IPS-20b (cell line): Measurements from ENCODE around the gene GALNT7.
"Not testable (repeated sequence)": the region's sequence is repeated elsewhere in the genome, so short reads cannot be mapped to it uniquely, and the experiment has no call there.

Experiments
- H3K27ac ChIP-seq: one replicate; pipeline ENCODE4 v1.5.1; 2013; ENCODE audit warnings: low read length
- H3K27me3 ChIP-seq: 2 replicates; pipeline ENCODE4 v1.6.1; 2013; ENCODE audit warnings: mild to moderate bottlenecking, low read length, inconsistent platforms; ENCODE audit not compliant: insufficient read depth
- H3K36me3 ChIP-seq: 2 replicates; pipeline ENCODE4 v1.6.1; 2013; ENCODE audit warnings: low read depth, mild to moderate bottlenecking, inconsistent platforms, low read length, moderate library complexity; ENCODE audit not compliant: insufficient read depth
- H3K4me1 ChIP-seq: 2 replicates; pipeline ENCODE4 v1.6.1; 2013; ENCODE audit warnings: mild to moderate bottlenecking, control low read depth, inconsistent platforms, low read length, moderate library complexity; ENCODE audit not compliant: insufficient read depth
- H3K4me3 ChIP-seq: 2 replicates; pipeline ENCODE4 v1.5.1; 2013; ENCODE audit warnings: mild to moderate bottlenecking, low read length, inconsistent platforms
- H3K9ac ChIP-seq: 2 replicates; pipeline ENCODE4 v1.6.1; 2013; ENCODE audit warnings: low read depth, mild to moderate bottlenecking, inconsistent platforms, low read length, moderate library complexity
- H3K9me3 ChIP-seq: 2 replicates; pipeline ENCODE4 v1.6.1; 2013; ENCODE audit warnings: mild to moderate bottlenecking, low read depth, low read length, inconsistent platforms; ENCODE audit not compliant: insufficient read depth

GALNT7 gene

DNA sequence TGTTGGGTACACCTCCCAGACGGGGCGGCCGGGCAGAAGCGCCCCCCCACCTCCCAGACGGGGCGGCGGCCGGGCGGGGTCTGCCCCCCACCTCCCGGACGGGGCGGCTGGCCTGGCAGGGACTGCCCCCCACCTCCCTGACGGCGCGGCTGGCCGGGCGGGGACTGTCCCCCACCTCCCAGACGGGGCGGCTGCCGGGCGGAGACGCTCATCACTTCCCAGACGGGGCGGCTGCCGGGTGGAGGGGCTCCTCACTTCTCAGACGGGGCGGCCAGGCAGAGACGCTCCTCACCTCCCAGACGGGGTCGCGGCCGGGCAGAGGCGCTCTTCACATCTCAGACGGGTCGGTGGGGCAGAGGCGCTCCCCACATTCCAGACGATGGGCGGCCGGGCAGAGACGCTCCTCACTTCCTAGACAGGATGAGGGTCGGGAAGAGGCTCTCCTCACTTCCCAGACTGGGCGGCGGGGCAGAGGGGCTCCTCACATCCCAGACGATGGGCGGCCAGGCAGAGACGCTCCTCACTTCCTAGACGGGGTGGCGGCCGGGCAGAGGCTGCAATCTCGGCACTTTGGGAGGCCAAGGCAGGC lies 15.1 kb downstream of the GALNT7 start:
- H3K4me1 ChIP-seq = peaks cover 20% of the 10 kb centered on the region
- H3K9me3 ChIP-seq, H3K27ac ChIP-seq, H3K36me3 ChIP-seq, H3K9ac ChIP-seq, H3K4me3 ChIP-seq, H3K27me3 ChIP-seq: not testable (repeated sequence)

DNA sequence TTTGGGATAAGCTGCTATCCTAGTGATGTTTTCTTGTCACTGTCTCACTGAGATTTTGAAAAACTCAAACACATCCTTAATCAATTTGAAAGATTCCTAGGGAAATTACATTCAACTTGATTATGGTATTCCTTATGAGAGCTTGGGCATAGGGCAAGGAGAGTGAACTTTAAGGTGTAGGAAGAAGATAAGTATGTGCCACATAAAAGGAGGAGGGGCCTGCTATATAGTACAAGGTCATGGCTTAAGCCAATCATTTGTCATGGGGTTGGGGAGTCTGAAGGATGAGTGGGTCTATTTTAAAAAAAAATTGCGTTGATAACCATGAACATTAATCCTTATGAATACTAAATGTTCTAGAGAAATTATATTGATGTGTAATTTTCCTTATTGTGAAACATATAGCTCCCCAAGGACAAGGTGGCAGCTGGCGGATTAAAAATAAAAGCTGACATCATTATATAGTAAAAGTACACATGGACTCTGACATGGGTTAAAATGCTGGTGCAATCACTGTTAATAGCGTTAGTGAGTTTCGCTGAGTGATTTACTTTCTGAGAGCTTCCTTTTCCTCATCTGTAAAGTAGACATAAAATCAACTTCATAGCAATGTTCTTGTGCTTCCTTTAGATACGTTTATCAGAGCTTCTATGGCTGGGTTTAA lies 17.4 kb downstream of the GALNT7 start:
- Histone ChIP-seq H3K27me3 (no peaks in the 10 kb centered on the region), H3K9me3 (no peaks in the 10 kb centered on the region), H3K4me3 (no peak overlapping the region), H3K4me1 (peaks cover 40% of the 10 kb centered on the region), H3K9ac (no peak overlapping the region), H3K36me3 (no peaks in the 10 kb centered on the region; the same call in 1 of the 2 replicates), H3K27ac (no peak overlapping the region)

DNA sequence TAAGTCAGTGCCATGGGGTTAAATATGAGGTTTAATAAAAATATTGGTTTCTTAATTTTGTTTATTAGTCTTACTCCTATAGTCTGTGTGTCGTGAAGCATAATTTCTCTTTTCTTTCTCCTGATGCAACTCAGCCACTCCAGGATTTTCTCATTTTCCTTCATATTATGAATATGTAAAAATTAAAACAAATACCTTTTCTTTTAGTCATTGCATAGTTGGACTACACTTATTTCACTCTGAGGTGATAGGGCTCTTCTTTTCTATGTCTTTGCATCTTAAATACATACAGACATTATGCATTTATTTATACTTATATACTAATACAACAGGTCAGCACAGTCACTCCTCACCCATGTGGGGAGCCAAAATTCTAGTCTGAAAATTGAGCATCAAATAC lies 19.1 kb downstream of the GALNT7 start:
- Histone ChIP-seq H3K27ac (no peak overlapping the region), H3K4me1 (peaks cover 52% of the 10 kb centered on the region), H3K27me3 (no peaks in the 10 kb centered on the region), H3K9ac (no peak overlapping the region), H3K4me3 (no peak overlapping the region), H3K36me3 (no peaks in the 10 kb centered on the region), H3K9me3 (no peaks in the 10 kb centered on the region)

DNA sequence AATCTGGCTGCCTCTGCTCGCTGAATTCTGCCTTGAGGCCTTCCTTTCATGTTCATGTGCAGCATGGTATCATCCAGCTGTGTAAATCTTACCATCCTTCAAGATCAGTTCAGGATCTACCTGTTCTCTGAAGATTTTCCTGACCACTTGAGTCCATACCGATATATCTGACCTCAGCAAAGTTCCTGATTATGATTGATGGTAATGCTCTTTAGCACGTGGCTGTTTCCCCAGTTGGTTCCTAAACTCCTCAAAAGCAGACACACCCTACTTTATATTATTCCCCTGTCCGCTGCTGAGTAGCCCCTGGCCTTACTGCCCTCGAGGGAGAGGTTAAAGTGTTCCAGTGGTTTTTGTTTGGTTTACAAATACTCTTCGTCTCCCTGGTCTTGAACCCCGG lies 20.0 kb downstream of the GALNT7 start:
- Histone ChIP-seq H3K27ac (no peak overlapping the region), H3K9me3 (no peaks in the 10 kb centered on the region), H3K4me1 (peaks cover 54% of the 10 kb centered on the region), H3K9ac (no peak overlapping the region), H3K36me3 (no peaks in the 10 kb centered on the region), H3K27me3 (no peaks in the 10 kb centered on the region), H3K4me3 (no peak overlapping the region)

DNA sequence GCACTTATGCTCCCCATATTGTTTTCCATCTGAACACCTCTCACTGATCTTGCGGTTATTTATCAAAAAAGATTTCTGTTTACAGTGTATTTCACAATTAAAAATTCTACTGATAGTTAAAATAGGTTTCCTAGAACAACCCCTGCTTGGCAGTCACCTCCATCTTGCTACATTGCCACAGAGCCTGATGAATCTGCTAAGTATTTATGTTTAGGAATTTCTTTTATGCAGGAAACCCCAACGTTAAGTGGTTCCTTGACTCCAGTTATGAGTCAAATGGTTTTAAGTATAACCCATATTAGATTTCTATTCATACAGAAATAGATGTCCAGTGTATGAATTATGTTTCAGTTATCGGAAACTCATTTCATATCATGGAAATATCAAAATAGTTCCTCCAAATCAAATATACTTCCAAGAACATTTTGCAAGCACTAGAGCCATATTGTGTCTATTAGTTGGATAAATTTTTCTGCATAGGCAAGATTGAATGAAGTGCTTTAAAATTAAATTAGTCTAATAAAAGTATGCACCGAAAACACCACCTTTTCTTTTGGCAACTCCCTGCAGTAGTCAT lies 20.6 kb downstream of the GALNT7 start:
- Histone ChIP-seq H3K36me3 (no peaks in the 10 kb centered on the region), H3K27ac (no peak overlapping the region), H3K27me3 (no peaks in the 10 kb centered on the region), H3K9ac (no peak overlapping the region), H3K4me1 (peaks cover 60% of the 10 kb centered on the region), H3K4me3 (no peak overlapping the region), H3K9me3 (no peaks in the 10 kb centered on the region)

DNA sequence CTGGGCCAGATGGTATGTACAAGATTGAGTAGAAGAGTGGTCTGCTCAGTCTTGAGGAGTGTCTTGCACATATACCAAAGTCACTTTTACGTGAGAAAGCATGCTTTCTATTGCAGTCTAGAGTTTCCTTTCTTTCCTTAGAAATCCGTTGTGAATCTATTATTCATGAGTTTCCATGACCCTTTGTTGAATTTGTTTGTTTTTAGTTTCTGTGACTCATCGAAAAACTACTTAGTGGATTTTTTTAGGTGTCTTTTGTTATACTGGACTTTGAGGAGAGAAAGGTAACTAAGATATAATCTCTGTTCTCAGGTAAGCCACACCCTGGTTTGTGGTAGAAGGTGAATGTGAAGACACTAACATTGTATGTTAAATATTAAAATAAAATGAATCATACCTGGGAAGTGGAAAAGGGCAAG lies 23.0 kb downstream of the GALNT7 start:
- H3K27me3 ChIP-seq = no peaks in the 10 kb centered on the region
- no peak overlapping the region for H3K27ac ChIP-seq
- H3K9me3 ChIP-seq = no peaks in the 10 kb centered on the region
- H3K4me1 ChIP-seq = peaks cover 55% of the 10 kb centered on the region
- no peaks in the 10 kb centered on the region for H3K36me3 ChIP-seq
- H3K4me3 ChIP-seq = peak overlapping the region; percentile 29; the same call in 1 of the 2 replicates
- no peak overlapping the region for H3K9ac ChIP-seq

DNA sequence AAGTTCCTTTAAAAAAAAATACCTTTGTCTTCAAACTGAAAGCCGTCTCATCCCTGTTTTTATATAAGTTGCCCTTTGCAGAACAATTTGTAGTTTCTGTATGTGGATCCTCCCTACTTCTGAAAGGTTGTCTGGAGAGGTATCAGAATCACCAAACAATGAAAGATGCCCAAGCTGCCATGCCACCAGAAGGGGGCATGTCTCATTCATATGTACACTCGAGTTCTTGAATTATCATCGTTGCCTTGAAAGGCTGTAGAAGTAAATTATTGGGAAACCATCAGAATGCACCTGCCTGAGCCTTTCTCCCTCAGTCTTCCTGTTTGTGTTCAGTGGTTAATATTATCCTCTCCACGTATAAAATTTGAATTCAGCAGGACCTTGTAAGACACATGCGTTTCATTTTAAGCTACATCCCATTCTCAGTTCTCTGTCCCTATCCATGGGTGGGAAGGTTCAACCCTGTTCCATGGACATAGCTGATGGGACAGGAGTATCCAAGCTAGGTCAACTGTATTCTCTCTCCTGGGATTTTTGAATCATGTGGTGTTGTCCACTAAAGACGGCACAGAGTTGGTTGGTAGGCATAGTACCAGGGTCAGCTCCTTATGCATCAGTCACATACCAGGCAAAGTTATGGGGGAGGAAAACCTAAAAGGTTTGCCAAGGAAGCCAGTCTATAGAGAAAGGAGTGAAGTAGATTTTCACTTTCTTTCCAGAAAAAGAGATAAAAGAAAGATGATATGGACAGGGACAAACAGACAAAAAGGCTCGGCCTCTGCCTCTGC lies 24.0 kb downstream of the GALNT7 start:
- Histone ChIP-seq H3K4me3 (no peak overlapping the region), H3K4me1 (peaks cover 52% of the 10 kb centered on the region), H3K27ac (no peak overlapping the region), H3K36me3 (no peaks in the 10 kb centered on the region), H3K9ac (no peak overlapping the region), H3K9me3 (no peaks in the 10 kb centered on the region), H3K27me3 (no peaks in the 10 kb centered on the region)

DNA sequence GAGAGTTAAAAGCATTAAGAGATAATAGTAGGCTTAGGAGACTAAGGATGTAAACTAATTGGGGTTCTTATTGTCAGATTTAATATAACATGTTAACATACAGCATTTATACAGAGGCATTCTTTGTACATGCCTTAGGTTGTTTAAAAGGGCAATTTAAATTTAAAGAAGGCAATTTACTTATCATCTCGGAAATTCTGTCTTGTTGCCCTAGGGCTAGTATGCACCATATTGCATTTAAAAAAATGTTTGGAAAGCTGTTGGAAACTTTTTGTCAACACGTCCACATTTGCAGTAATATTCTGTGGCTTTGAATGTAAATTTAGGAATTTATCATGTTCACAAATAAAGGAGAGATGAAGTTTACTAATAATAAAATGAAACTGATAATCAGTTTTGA lies 25.5 kb downstream of the GALNT7 start:
- no peak overlapping the region for H3K27ac ChIP-seq
- no peak overlapping the region for H3K9ac ChIP-seq
- H3K4me3 ChIP-seq = no peak overlapping the region
- H3K4me1 ChIP-seq = peaks cover 37% of the 10 kb centered on the region
- no peaks in the 10 kb centered on the region for H3K27me3 ChIP-seq
- H3K9me3 ChIP-seq = no peaks in the 10 kb centered on the region
- H3K36me3 ChIP-seq = no peaks in the 10 kb centered on the region

DNA sequence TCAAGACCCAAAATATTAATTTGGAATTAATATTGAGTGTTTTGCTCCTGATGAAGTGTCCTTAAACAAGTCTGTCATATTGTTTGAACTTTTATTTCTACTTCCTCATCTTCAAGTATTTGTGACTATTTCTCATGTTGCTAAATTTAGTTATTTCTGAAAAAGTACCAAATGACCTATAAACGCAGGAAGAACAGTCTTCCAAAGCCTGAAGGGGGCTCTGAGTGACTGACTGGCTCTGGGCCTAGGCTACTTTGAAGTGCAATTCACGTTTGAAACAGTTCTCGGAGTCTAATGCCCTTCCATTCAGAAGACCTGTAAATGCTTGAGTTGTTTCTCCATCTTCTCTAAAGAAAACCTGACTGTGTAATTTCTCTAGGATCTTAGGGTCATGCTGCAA lies 26.5 kb downstream of the GALNT7 start:
- no peaks in the 10 kb centered on the region for H3K36me3 ChIP-seq
- no peaks in the 10 kb centered on the region for H3K9me3 ChIP-seq
- H3K27me3 ChIP-seq = no peaks in the 10 kb centered on the region
- H3K4me3 ChIP-seq = no peak overlapping the region
- no peak overlapping the region for H3K9ac ChIP-seq
- no peak overlapping the region for H3K27ac ChIP-seq
- peaks cover 30% of the 10 kb centered on the region for H3K4me1 ChIP-seq

DNA sequence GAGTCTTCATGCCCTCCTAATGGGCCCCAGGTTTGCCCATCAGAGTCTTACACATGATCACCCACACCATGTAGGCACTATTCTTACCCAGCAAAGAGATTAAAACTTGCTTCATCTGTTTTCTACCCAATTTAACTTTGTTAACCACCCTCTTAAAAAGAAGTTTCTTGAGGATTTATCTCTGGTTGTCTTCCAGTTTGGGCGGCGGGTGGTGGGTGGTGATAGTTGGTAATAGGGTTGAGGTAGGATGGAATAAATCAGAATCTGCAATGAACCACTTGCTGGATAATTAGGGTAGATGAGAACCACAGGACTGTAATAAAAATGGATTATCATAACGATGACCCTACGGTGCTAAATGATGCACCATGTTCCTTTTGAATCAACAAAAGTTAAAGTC lies 30.9 kb downstream of the GALNT7 start:
- Histone ChIP-seq H3K27ac (no peak overlapping the region), H3K4me1 (no peaks in the 10 kb centered on the region), H3K27me3 (no peaks in the 10 kb centered on the region), H3K36me3 (no peaks in the 10 kb centered on the region), H3K4me3 (no peak overlapping the region), H3K9me3 (no peaks in the 10 kb centered on the region), H3K9ac (no peak overlapping the region)

DNA sequence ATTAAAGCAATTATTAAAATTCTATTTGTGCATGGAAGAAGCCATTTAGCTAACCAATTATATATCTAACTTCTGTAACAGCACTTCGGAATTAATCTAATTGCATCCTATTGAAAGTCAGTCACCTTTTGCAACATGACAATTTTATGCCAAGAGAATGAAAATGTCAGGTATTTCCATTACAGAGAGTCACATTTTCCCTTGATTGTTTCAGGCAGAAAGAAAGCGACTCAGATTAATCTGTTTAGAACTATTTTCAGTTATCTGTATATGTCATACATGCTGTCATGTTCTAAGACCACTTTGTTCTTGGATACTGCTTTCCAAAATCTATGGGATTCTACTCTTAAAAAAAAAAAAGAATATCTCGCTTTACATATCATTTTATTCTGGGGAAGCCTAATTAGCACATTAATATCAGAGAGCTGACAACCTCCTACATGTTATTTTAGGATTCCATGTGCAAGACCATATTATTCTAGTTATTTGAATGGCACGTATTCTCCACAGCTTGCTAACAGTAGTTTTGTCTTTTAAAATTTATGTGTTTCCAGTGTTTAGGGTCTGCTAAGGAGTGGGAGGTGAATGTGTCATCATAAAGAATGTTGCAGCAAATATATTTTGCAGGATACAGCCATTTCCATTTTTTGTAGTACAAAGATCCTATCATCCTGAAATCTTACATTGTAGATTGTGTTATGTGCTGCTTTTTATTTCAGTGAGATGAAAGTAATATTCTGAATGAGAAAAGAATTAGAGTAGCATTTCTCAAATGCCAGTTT lies 31.7 kb downstream of the GALNT7 start:
- H3K9me3 ChIP-seq = no peaks in the 10 kb centered on the region
- no peak overlapping the region for H3K4me3 ChIP-seq
- peaks cover 4% of the 10 kb centered on the region; the same call in 1 of the 2 replicates for H3K36me3 ChIP-seq
- H3K9ac ChIP-seq = no peak overlapping the region
- H3K27ac ChIP-seq = no peak overlapping the region
- H3K27me3 ChIP-seq = no peaks in the 10 kb centered on the region
- no peaks in the 10 kb centered on the region for H3K4me1 ChIP-seq
